ENCODE measurements around the gene HIP1. TPM values are rescaled to one million over a fixed set of nuclear protein-coding genes. Genes with fewer than 3 reads are reported as not detected.

The HIP1 gene
- total RNA-seq, 4 donors from 2014 or later: 15.8 to 33.2 (median 22.8) TPM

- H3K27ac ChIP-seq (replicated peaks in 1 of 4): no peak overlapping the region
- peaks cover 0 to 16% (median 11%) of the 10 kb centered on the region in 4 donors for H3K4me1 ChIP-seq
- H3K4me3 ChIP-seq: no peak overlapping the region
- no peaks in the 10 kb centered on the region for H3K36me3 ChIP-seq
- TF ChIP-seq POLR2A (IDR thresholded peaks at IDR 0.05; ENCODE audit: low read depth) (no peak), POLR2AphosphoS5 (IDR thresholded peaks at IDR 0.05) (no peak), EP300 (IDR thresholded peaks at IDR 0.05) (no peak), CTCF (IDR thresholded peaks at IDR 0.05) (no peak)
- H3K9me3 ChIP-seq: no peaks in the 10 kb centered on the region
- no peak for DNase-seq (ENCODE audit: extremely low spot score)
- intact Hi-C loops (cut with DNase I): no loop called here
- no peaks in the 10 kb centered on the region for H3K27me3 ChIP-seq
- 75% methylated on average over 12 of the region's 12 CpGs for WGBS
Observed at GRCh38 chr7:75662579-75663301, 76.0 kb downstream of the HIP1 start.

- 75% methylated on average over 13 of the region's 13 CpGs for WGBS
- intact Hi-C loops (cut with DNase I): no loop called here
- no peak for TF ChIP-seq POLR2AphosphoS5 (IDR thresholded peaks at IDR 0.05)
- no peak for TF ChIP-seq CTCF (IDR thresholded peaks at IDR 0.05)
- no peak for TF ChIP-seq EP300 (IDR thresholded peaks at IDR 0.05)
- no peak for TF ChIP-seq POLR2A (IDR thresholded peaks at IDR 0.05; ENCODE audit: low read depth)
- DNase-seq (ENCODE audit: extremely low spot score): no peak
- no peak overlapping the region for H3K27ac ChIP-seq (replicated peaks in 1 of 4)
- H3K9me3 ChIP-seq: no peaks in the 10 kb centered on the region
- no peak overlapping the region for H3K4me3 ChIP-seq
- H3K36me3 ChIP-seq: no peaks in the 10 kb centered on the region
- no peaks in the 10 kb centered on the region for H3K27me3 ChIP-seq
- no peaks in the 10 kb centered on the region for H3K4me1 ChIP-seq
Observed at GRCh38 chr7:75660566-75661215, 78.0 kb downstream of the HIP1 start.

- H3K4me3 ChIP-seq: no peak overlapping the region
- peak overlapping the region in 2 of 4 donors; percentile 18 to 20 for H3K27ac ChIP-seq (replicated peaks in 1 of 4)
- peaks cover 0 to 3% (median 0%) of the 10 kb centered on the region in 4 donors for H3K36me3 ChIP-seq
- H3K9me3 ChIP-seq: no peaks in the 10 kb centered on the region
- no peaks in the 10 kb centered on the region for H3K4me1 ChIP-seq
- WGBS: 98% methylated on average over 4 of the region's 4 CpGs
- intact Hi-C loops (cut with DNase I): no loop called here
- DNase-seq (ENCODE audit: extremely low spot score): no peak
- TF ChIP-seq CTCF (IDR thresholded peaks at IDR 0.05): no peak
- no peak for TF ChIP-seq POLR2AphosphoS5 (IDR thresholded peaks at IDR 0.05)
- no peak for TF ChIP-seq EP300 (IDR thresholded peaks at IDR 0.05)
- no peak for TF ChIP-seq POLR2A (IDR thresholded peaks at IDR 0.05; ENCODE audit: low read depth)
- H3K27me3 ChIP-seq: no peaks in the 10 kb centered on the region
Observed at GRCh38 chr7:75658802-75659201, 79.9 kb downstream of the HIP1 start.

GRCh38 chr7:75658369-75658768 lies 80.4 kb downstream of the HIP1 start:
- DNase-seq (ENCODE audit: extremely low spot score): no peak
- intact Hi-C loops (cut with DNase I): no loop called here
- WGBS: 82% methylated on average over 10 of the region's 10 CpGs
- peaks cover 0 to 6% (median 0%) of the 10 kb centered on the region in 4 donors for H3K36me3 ChIP-seq
- peak overlapping the region in 2 of 4 donors; percentile 18 to 20 for H3K27ac ChIP-seq (replicated peaks in 1 of 4)
- TF ChIP-seq CTCF (IDR thresholded peaks at IDR 0.05) (no peak), POLR2A (IDR thresholded peaks at IDR 0.05; ENCODE audit: low read depth) (no peak), EP300 (IDR thresholded peaks at IDR 0.05) (no peak), POLR2AphosphoS5 (IDR thresholded peaks at IDR 0.05) (no peak)
- H3K27me3 ChIP-seq: no peaks in the 10 kb centered on the region
- no peaks in the 10 kb centered on the region for H3K4me1 ChIP-seq
- H3K4me3 ChIP-seq: no peak overlapping the region
- H3K9me3 ChIP-seq: no peaks in the 10 kb centered on the region

Measured in esophagus muscularis mucosa (tissue), 4 donors.